GM23338 (cell line): Measurements from ENCODE around the gene DLST. TPM values are rescaled to one million over a fixed set of nuclear protein-coding genes. Genes with fewer than 3 reads are reported as not detected.

Experiments used
- ATAC-seq: fragments of 200-7000 bp; cut with Tn5 transposase; 3 replicates; pipeline ENCODE4 v1.9.1; 2020
- DNase-seq: peaks from one replicate; pipeline ENCODE4 v3.0.0-alpha.2; 2015; ENCODE audit warnings: low spot score
- H2AFZ ChIP-seq: fragments of 200-600 bp; sonication (generic); 2 replicates; pipeline ENCODE4 v1.8.0; 2016; ENCODE audit warnings: antibody characterized with exemption, mild to moderate bottlenecking, moderate library complexity
- H3F3A ChIP-seq: fragments of 200-600 bp; sonication (generic); replicated peaks from 2 replicates; pipeline ENCODE4 v1.8.0; 2017; ENCODE audit warnings: antibody characterized with exemption, mixed run types, low read depth
- H3K27ac ChIP-seq: fragments of 200-600 bp; sonication (generic); 2 replicates; pipeline ENCODE4 v1.6.1; 2016; ENCODE audit warnings: low read depth
- H3K27me3 ChIP-seq: fragments of 200-600 bp; sonication (generic); 2 replicates; pipeline ENCODE4 v1.8.0; 2016; ENCODE audit warnings: mild to moderate bottlenecking, mixed run types, moderate library complexity; ENCODE audit not compliant: insufficient read depth
- H3K36me3 ChIP-seq: fragments of 200-600 bp; sonication (generic); 2 replicates; pipeline ENCODE4 v1.8.0; 2016; ENCODE audit warnings: mild to moderate bottlenecking; ENCODE audit not compliant: insufficient read depth
- H3K4me1 ChIP-seq: fragments of 200-600 bp; sonication (generic); 2 replicates; pipeline ENCODE4 v1.8.0; 2016; ENCODE audit warnings: mild to moderate bottlenecking, moderate library complexity; ENCODE audit not compliant: insufficient read depth
- H3K4me2 ChIP-seq: fragments of 200-600 bp; sonication (generic); 2 replicates; pipeline ENCODE4 v1.7.1; 2017; ENCODE audit warnings: mixed run types
- H3K4me3 ChIP-seq: fragments of 200-600 bp; sonication (generic); 2 replicates; pipeline ENCODE4 v1.6.1; 2016; ENCODE audit warnings: mixed run types
- H3K79me2 ChIP-seq: fragments of 200-600 bp; sonication (generic); replicated peaks from 2 replicates; pipeline ENCODE4 v1.8.0; 2017; ENCODE audit warnings: mild to moderate bottlenecking; ENCODE audit not compliant: insufficient read depth
- H3K9me2 ChIP-seq: fragments of 200-600 bp; sonication (generic); 2 replicates; pipeline ENCODE4 v1.8.0; 2017; ENCODE audit not compliant: insufficient read depth
- H4K20me1 ChIP-seq: fragments of 200-600 bp; sonication (generic); replicated peaks from 2 replicates; pipeline ENCODE4 v1.8.0; 2017; ENCODE audit warnings: mild to moderate bottlenecking; ENCODE audit not compliant: insufficient read depth
- H3K27ac Mint-ChIP-seq: 2 replicates; pipeline ENCODE4 v1.8.0; 2020; ENCODE audit warnings: inconsistent platforms, mild to moderate bottlenecking, moderate library complexity, mixed read lengths
- H3K27me3 Mint-ChIP-seq: 3 replicates; pipeline ENCODE4 v1.8.0; 2022; ENCODE audit warnings: low read depth, mild to moderate bottlenecking, moderate library complexity, mixed read lengths, inconsistent platforms; ENCODE audit not compliant: insufficient read depth, poor library complexity
- H3K36me3 Mint-ChIP-seq: 3 replicates; pipeline ENCODE4 v1.8.0; 2021; ENCODE audit warnings: low read depth, mild to moderate bottlenecking, inconsistent platforms, moderate library complexity, mixed read lengths
- H3K4me1 Mint-ChIP-seq: 3 replicates; pipeline ENCODE4 v1.8.0; 2020; ENCODE audit warnings: mild to moderate bottlenecking, inconsistent platforms, mixed read lengths
- H3K4me3 Mint-ChIP-seq: 3 replicates; pipeline ENCODE4 v1.8.0; 2021; ENCODE audit warnings: moderate library complexity, mild to moderate bottlenecking, inconsistent platforms, mixed read lengths
- H3K9me3 Mint-ChIP-seq: 3 replicates; pipeline ENCODE4 v1.8.0; 2020; ENCODE audit warnings: moderate library complexity, mild to moderate bottlenecking, inconsistent platforms, mixed read lengths
- CREB1 ChIP-seq: fragments of 250-450 bp; sonication (Bioruptor Pico); IDR thresholded peaks from 2 replicates; pipeline ENCODE4 v1.5.0; 2020; ENCODE audit warnings: low read depth, mild to moderate bottlenecking, moderate library complexity
- CTCF ChIP-seq, 2 experiments: fragments of 200-600 bp in 1 of 2; sonication (generic) in 1 of 2; conservative IDR thresholded peaks; 2 replicates each; pipeline versions ENCODE4 v1.5.1 to v1.6.1; 2016 to 2017; ENCODE audit warnings: antibody characterized with exemption in 2 of 2, low read depth in 2 of 2, mild to moderate bottlenecking in 2 of 2, moderate library complexity in 1 of 2
- ETS1 ChIP-seq: IDR thresholded peaks from 2 replicates; pipeline ENCODE4 v1.6.1; 2016; ENCODE audit warnings: antibody characterized with exemption
- EZH2 ChIP-seq: fragments of 200-600 bp; sonication (generic); IDR thresholded peaks from one replicate; pipeline ENCODE4 v1.8.0; 2017; ENCODE audit warnings: antibody characterized with exemption, mild to moderate bottlenecking, low read depth; ENCODE audit not compliant: unreplicated experiment
- EZH2phosphoT487 ChIP-seq: fragments of 200-600 bp; sonication (generic); IDR thresholded peaks from one replicate; pipeline ENCODE4 v1.8.1; 2018; ENCODE audit warnings: antibody characterized with exemption; ENCODE audit not compliant: unreplicated experiment
- JUNB ChIP-seq: IDR thresholded peaks from one replicate; pipeline ENCODE4 v1.6.1; 2016; ENCODE audit warnings: antibody characterized with exemption; ENCODE audit not compliant: unreplicated experiment
- NANOG ChIP-seq: IDR thresholded peaks from 2 replicates; pipeline ENCODE4 v1.6.1; 2016; ENCODE audit warnings: antibody characterized with exemption, borderline replicate concordance
- POLR2AphosphoS5 ChIP-seq: IDR thresholded peaks from 2 replicates; pipeline ENCODE4 v1.6.1; 2016; ENCODE audit warnings: antibody characterized with exemption, low read depth
- REST ChIP-seq: IDR thresholded peaks from one replicate; pipeline ENCODE4 v1.6.1; 2018; ENCODE audit warnings: antibody characterized with exemption; ENCODE audit not compliant: unreplicated experiment
- STAT1 ChIP-seq: IDR thresholded peaks from one replicate; pipeline ENCODE4 v1.6.1; 2016; ENCODE audit warnings: antibody characterized with exemption; ENCODE audit not compliant: unreplicated experiment
- ZNF114 ChIP-seq: fragments of 250-450 bp; sonication (Bioruptor Pico); IDR thresholded peaks from 2 replicates; pipeline ENCODE4 v1.5.0; 2020; ENCODE audit warnings: mild to moderate bottlenecking, moderate library complexity
- ZNF331 ChIP-seq: fragments of 250-450 bp; sonication (Bioruptor Pico); IDR thresholded peaks from 2 replicates; pipeline ENCODE4 v1.5.0; 2020; ENCODE audit warnings: low read depth, mild to moderate bottlenecking, moderate library complexity
- polyA plus RNA-seq: library from polyadenylated mRNA; unstranded; fragments of >200 nt; fragmentation: Nextera tagmentation; extraction: Ambion mirVana; gene quantifications from 2 replicates; pipeline ENCODE4 v1.2.1, GENCODE V29; 2016
- total RNA-seq: library from RNA; depleted of rRNA; stranded (reverse); fragments of >200 nt; shearing (Covaris generic); gene quantifications from 2 replicates; pipeline ENCODE4 v1.2.3, GENCODE V29; 2014
- TF ChIP-seq, protein P1 (sequence below): fragments of 250-450 bp; sonication (Bioruptor Pico); IDR thresholded peaks from 2 replicates; pipeline ENCODE4 v1.5.0; 2020; ENCODE audit warnings: mild to moderate bottlenecking, moderate library complexity

The DLST gene
- total and polyA plus RNA-seq, 2 experiments from 2014 or later = 11.2 to 106 TPM

- H3K4me3 Mint-ChIP-seq = no peak overlapping the region
- no peaks in the 10 kb centered on the region for H3K79me2 ChIP-seq
- peaks cover 3% of the 10 kb centered on the region for H3K27me3 Mint-ChIP-seq
- no peaks in the 10 kb centered on the region for H3K27me3 ChIP-seq
- no peak overlapping the region for H3K4me3 ChIP-seq
- H3K27ac Mint-ChIP-seq = no peak overlapping the region
- ATAC-seq (no peak), DNase-seq (no peak)
- H3K9me2 ChIP-seq = no peaks in the 10 kb centered on the region
- no peaks in the 10 kb centered on the region for H3F3A ChIP-seq
- H3K27ac ChIP-seq = no peak overlapping the region
- no peaks in the 10 kb centered on the region for H3K36me3 ChIP-seq
- no peaks in the 10 kb centered on the region for H3K9me3 Mint-ChIP-seq
- H3K4me1 ChIP-seq = no peaks in the 10 kb centered on the region
- no peak overlapping the region for H2AFZ ChIP-seq
- TF ChIP-seq CTCF (conservative IDR thresholded peaks at IDR 0.05; ENCODE audit: low read depth in 2 of 2) = no peak
- TF ChIP-seq, protein P1, sequence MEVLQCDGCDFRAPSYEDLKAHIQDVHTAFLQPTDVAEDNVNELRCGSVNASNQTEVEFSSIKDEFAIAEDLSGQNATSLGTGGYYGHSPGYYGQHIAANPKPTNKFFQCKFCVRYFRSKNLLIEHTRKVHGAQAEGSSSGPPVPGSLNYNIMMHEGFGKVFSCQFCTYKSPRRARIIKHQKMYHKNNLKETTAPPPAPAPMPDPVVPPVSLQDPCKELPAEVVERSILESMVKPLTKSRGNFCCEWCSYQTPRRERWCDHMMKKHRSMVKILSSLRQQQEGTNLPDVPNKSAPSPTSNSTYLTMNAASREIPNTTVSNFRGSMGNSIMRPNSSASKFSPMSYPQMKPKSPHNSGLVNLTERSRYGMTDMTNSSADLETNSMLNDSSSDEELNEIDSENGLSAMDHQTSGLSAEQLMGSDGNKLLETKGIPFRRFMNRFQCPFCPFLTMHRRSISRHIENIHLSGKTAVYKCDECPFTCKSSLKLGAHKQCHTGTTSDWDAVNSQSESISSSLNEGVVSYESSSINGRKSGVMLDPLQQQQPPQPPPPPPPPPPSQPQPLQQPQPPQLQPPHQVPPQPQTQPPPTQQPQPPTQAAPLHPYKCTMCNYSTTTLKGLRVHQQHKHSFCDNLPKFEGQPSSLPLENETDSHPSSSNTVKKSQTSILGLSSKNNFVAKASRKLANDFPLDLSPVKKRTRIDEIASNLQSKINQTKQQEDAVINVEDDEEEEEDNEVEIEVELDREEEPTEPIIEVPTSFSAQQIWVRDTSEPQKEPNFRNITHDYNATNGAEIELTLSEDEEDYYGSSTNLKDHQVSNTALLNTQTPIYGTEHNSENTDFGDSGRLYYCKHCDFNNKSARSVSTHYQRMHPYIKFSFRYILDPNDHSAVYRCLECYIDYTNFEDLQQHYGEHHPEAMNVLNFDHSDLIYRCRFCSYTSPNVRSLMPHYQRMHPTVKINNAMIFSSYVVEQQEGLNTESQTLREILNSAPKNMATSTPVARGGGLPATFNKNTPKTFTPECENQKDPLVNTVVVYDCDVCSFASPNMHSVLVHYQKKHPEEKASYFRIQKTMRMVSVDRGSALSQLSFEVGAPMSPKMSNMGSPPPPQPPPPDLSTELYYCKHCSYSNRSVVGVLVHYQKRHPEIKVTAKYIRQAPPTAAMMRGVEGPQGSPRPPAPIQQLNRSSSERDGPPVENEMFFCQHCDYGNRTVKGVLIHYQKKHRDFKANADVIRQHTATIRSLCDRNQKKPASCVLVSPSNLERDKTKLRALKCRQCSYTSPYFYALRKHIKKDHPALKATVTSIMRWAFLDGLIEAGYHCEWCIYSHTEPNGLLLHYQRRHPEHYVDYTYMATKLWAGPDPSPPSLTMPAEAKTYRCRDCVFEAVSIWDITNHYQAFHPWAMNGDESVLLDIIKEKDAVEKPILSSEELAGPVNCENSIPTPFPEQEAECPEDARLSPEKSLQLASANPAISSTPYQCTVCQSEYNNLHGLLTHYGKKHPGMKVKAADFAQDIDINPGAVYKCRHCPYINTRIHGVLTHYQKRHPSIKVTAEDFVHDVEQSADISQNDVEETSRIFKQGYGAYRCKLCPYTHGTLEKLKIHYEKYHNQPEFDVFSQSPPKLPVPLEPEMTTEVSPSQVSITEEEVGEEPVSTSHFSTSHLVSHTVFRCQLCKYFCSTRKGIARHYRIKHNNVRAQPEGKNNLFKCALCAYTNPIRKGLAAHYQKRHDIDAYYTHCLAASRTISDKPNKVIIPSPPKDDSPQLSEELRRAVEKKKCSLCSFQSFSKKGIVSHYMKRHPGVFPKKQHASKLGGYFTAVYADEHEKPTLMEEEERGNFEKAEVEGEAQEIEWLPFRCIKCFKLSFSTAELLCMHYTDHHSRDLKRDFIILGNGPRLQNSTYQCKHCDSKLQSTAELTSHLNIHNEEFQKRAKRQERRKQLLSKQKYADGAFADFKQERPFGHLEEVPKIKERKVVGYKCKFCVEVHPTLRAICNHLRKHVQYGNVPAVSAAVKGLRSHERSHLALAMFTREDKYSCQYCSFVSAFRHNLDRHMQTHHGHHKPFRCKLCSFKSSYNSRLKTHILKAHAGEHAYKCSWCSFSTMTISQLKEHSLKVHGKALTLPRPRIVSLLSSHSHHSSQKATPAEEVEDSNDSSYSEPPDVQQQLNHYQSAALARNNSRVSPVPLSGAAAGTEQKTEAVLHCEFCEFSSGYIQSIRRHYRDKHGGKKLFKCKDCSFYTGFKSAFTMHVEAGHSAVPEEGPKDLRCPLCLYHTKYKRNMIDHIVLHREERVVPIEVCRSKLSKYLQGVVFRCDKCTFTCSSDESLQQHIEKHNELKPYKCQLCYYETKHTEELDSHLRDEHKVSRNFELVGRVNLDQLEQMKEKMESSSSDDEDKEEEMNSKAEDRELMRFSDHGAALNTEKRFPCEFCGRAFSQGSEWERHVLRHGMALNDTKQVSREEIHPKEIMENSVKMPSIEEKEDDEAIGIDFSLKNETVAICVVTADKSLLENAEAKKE (CRISPR knock-in tag) = no peak
- TF ChIP-seq CREB1 = no peak
- no peak for TF ChIP-seq REST
- no peak for TF ChIP-seq NANOG
- TF ChIP-seq ZNF114 (CRISPR knock-in tag) = no peak
- TF ChIP-seq POLR2AphosphoS5 = no peak
- no peak for TF ChIP-seq EZH2phosphoT487
- TF ChIP-seq ZNF331 = no peak
- no peak for TF ChIP-seq ETS1
- no peak for TF ChIP-seq JUNB
- TF ChIP-seq EZH2 = no peak
- TF ChIP-seq STAT1 = no peak
- no peaks in the 10 kb centered on the region for H4K20me1 ChIP-seq
- H3K4me1 Mint-ChIP-seq = no peaks in the 10 kb centered on the region; the same call in 2 of the 3 replicates
- H3K4me2 ChIP-seq = no peak overlapping the region
- no peaks in the 10 kb centered on the region for H3K36me3 Mint-ChIP-seq
Measured at GRCh38 chr14:74848768-74849167, 32.9 kb upstream of the DLST start.
